ENCODE results near the gene TES.
"Not testable (repeated sequence)": the region's sequence is repeated elsewhere in the genome, so short reads cannot be mapped to it uniquely, and the experiment has no call there.

The TES gene

GRCh38 chr7:116173051-116174028, 37.0 kb upstream of the TES start:
- H3K36me3 ChIP-seq (ENCODE audit: control insufficient read depth, insufficient read depth, low read length) = no peaks in the 10 kb centered on the region
- no peaks in the 10 kb centered on the region for H3K9me3 ChIP-seq (ENCODE audit: control insufficient read depth, insufficient read depth, low read length)
- no peak overlapping the region for H3K9ac ChIP-seq (ENCODE audit: low read depth, low read length)
- H3K4me1 ChIP-seq (ENCODE audit: control insufficient read depth, insufficient read depth, low read length) = peaks cover 2% of the 10 kb centered on the region
- H3K27me3 ChIP-seq (ENCODE audit: control insufficient read depth, insufficient read depth, low read length) = peaks cover 3% of the 10 kb centered on the region
- no peak overlapping the region for H3K4me3 ChIP-seq (ENCODE audit: low read depth, low read length)

GRCh38 chr7:116175095-116175494, 35.2 kb upstream of the TES start:
- not testable (repeated sequence) for H3K4me3 ChIP-seq (ENCODE audit: low read depth, low read length); H3K4me1 ChIP-seq (ENCODE audit: control insufficient read depth, insufficient read depth, low read length); H3K9me3 ChIP-seq (ENCODE audit: control insufficient read depth, insufficient read depth, low read length); H3K36me3 ChIP-seq (ENCODE audit: control insufficient read depth, insufficient read depth, low read length); H3K9ac ChIP-seq (ENCODE audit: low read depth, low read length); H3K27me3 ChIP-seq (ENCODE audit: control insufficient read depth, insufficient read depth, low read length)

- no peaks in the 10 kb centered on the region for H3K9me3 ChIP-seq (ENCODE audit: control insufficient read depth, insufficient read depth, low read length)
- H3K4me1 ChIP-seq (ENCODE audit: control insufficient read depth, insufficient read depth, low read length) = peaks cover 2% of the 10 kb centered on the region
- no peaks in the 10 kb centered on the region for H3K36me3 ChIP-seq (ENCODE audit: control insufficient read depth, insufficient read depth, low read length)
- no peak overlapping the region for H3K9ac ChIP-seq (ENCODE audit: low read depth, low read length)
- H3K4me3 ChIP-seq (ENCODE audit: low read depth, low read length) = no peak overlapping the region
- peaks cover 3% of the 10 kb centered on the region for H3K27me3 ChIP-seq (ENCODE audit: control insufficient read depth, insufficient read depth, low read length)
Observed at GRCh38 chr7:116176226-116176625, 34.1 kb upstream of the TES start.

- no peaks in the 10 kb centered on the region for H3K36me3 ChIP-seq (ENCODE audit: control insufficient read depth, insufficient read depth, low read length)
- no peaks in the 10 kb centered on the region for H3K9me3 ChIP-seq (ENCODE audit: control insufficient read depth, insufficient read depth, low read length)
- H3K9ac ChIP-seq (ENCODE audit: low read depth, low read length) = no peak overlapping the region
- no peak overlapping the region for H3K4me3 ChIP-seq (ENCODE audit: low read depth, low read length)
- peaks cover 2% of the 10 kb centered on the region for H3K4me1 ChIP-seq (ENCODE audit: control insufficient read depth, insufficient read depth, low read length)
- H3K27me3 ChIP-seq (ENCODE audit: control insufficient read depth, insufficient read depth, low read length) = no peaks in the 10 kb centered on the region
Observed at GRCh38 chr7:116177009-116177408, 33.3 kb upstream of the TES start.

GRCh38 chr7:116180302-116180701, 30.0 kb upstream of the TES start:
- Histone ChIP-seq H3K27me3 (ENCODE audit: control insufficient read depth, insufficient read depth, low read length) (no peaks in the 10 kb centered on the region), H3K36me3 (ENCODE audit: control insufficient read depth, insufficient read depth, low read length) (no peaks in the 10 kb centered on the region), H3K4me3 (ENCODE audit: low read depth, low read length) (no peak overlapping the region), H3K4me1 (ENCODE audit: control insufficient read depth, insufficient read depth, low read length) (no peaks in the 10 kb centered on the region), H3K9ac (ENCODE audit: low read depth, low read length) (no peak overlapping the region), H3K9me3 (ENCODE audit: control insufficient read depth, insufficient read depth, low read length) (no peaks in the 10 kb centered on the region)

GRCh38 chr7:116182023-116182422, 28.3 kb upstream of the TES start:
- Histone ChIP-seq H3K9me3 (ENCODE audit: control insufficient read depth, insufficient read depth, low read length) (no peaks in the 10 kb centered on the region), H3K4me3 (ENCODE audit: low read depth, low read length) (no peak overlapping the region), H3K9ac (ENCODE audit: low read depth, low read length) (no peak overlapping the region), H3K4me1 (ENCODE audit: control insufficient read depth, insufficient read depth, low read length) (no peaks in the 10 kb centered on the region), H3K27me3 (ENCODE audit: control insufficient read depth, insufficient read depth, low read length) (no peaks in the 10 kb centered on the region), H3K36me3 (ENCODE audit: control insufficient read depth, insufficient read depth, low read length) (no peaks in the 10 kb centered on the region)

GRCh38 chr7:116185450-116185849, 24.9 kb upstream of the TES start:
- H3K4me1 ChIP-seq (ENCODE audit: control insufficient read depth, insufficient read depth, low read length) = no peaks in the 10 kb centered on the region
- no peak overlapping the region for H3K4me3 ChIP-seq (ENCODE audit: low read depth, low read length)
- H3K27me3 ChIP-seq (ENCODE audit: control insufficient read depth, insufficient read depth, low read length) = no peaks in the 10 kb centered on the region
- no peak overlapping the region for H3K9ac ChIP-seq (ENCODE audit: low read depth, low read length)
- no peaks in the 10 kb centered on the region for H3K36me3 ChIP-seq (ENCODE audit: control insufficient read depth, insufficient read depth, low read length)
- H3K9me3 ChIP-seq (ENCODE audit: control insufficient read depth, insufficient read depth, low read length) = peaks cover 3% of the 10 kb centered on the region

- H3K27me3 ChIP-seq (ENCODE audit: control insufficient read depth, insufficient read depth, low read length) = no peaks in the 10 kb centered on the region
- H3K4me1 ChIP-seq (ENCODE audit: control insufficient read depth, insufficient read depth, low read length) = no peaks in the 10 kb centered on the region
- H3K9me3 ChIP-seq (ENCODE audit: control insufficient read depth, insufficient read depth, low read length) = peaks cover 3% of the 10 kb centered on the region
- no peaks in the 10 kb centered on the region for H3K36me3 ChIP-seq (ENCODE audit: control insufficient read depth, insufficient read depth, low read length)
- no peak overlapping the region for H3K9ac ChIP-seq (ENCODE audit: low read depth, low read length)
- H3K4me3 ChIP-seq (ENCODE audit: low read depth, low read length) = no peak overlapping the region
Observed at GRCh38 chr7:116185956-116186355, 24.4 kb upstream of the TES start.

GRCh38 chr7:116187400-116187799, 22.9 kb upstream of the TES start:
- Histone ChIP-seq H3K27me3 (ENCODE audit: control insufficient read depth, insufficient read depth, low read length) (no peaks in the 10 kb centered on the region), H3K36me3 (ENCODE audit: control insufficient read depth, insufficient read depth, low read length) (no peaks in the 10 kb centered on the region), H3K9me3 (ENCODE audit: control insufficient read depth, insufficient read depth, low read length) (peaks cover 3% of the 10 kb centered on the region), H3K4me1 (ENCODE audit: control insufficient read depth, insufficient read depth, low read length) (no peaks in the 10 kb centered on the region), H3K4me3 (ENCODE audit: low read depth, low read length) (no peak overlapping the region), H3K9ac (ENCODE audit: low read depth, low read length) (no peak overlapping the region)

- Histone ChIP-seq H3K4me3 (ENCODE audit: low read depth, low read length) (no peak overlapping the region), H3K36me3 (ENCODE audit: control insufficient read depth, insufficient read depth, low read length) (no peaks in the 10 kb centered on the region), H3K4me1 (ENCODE audit: control insufficient read depth, insufficient read depth, low read length) (no peaks in the 10 kb centered on the region), H3K9me3 (ENCODE audit: control insufficient read depth, insufficient read depth, low read length) (no peaks in the 10 kb centered on the region), H3K9ac (ENCODE audit: low read depth, low read length) (no peak overlapping the region), H3K27me3 (ENCODE audit: control insufficient read depth, insufficient read depth, low read length) (no peaks in the 10 kb centered on the region)
Observed at GRCh38 chr7:116193329-116194087, 16.8 kb upstream of the TES start.

- no peak overlapping the region for H3K9ac ChIP-seq (ENCODE audit: low read depth, low read length)
- H3K36me3 ChIP-seq (ENCODE audit: control insufficient read depth, insufficient read depth, low read length) = no peaks in the 10 kb centered on the region
- no peak overlapping the region for H3K4me3 ChIP-seq (ENCODE audit: low read depth, low read length)
- no peaks in the 10 kb centered on the region for H3K27me3 ChIP-seq (ENCODE audit: control insufficient read depth, insufficient read depth, low read length)
- no peaks in the 10 kb centered on the region for H3K4me1 ChIP-seq (ENCODE audit: control insufficient read depth, insufficient read depth, low read length)
- H3K9me3 ChIP-seq (ENCODE audit: control insufficient read depth, insufficient read depth, low read length) = no peaks in the 10 kb centered on the region
Observed at GRCh38 chr7:116194115-116194514, 16.2 kb upstream of the TES start.

GRCh38 chr7:116195451-116195850, 14.9 kb upstream of the TES start:
- no peaks in the 10 kb centered on the region for H3K36me3 ChIP-seq (ENCODE audit: control insufficient read depth, insufficient read depth, low read length)
- H3K4me3 ChIP-seq (ENCODE audit: low read depth, low read length) = no peak overlapping the region
- H3K9me3 ChIP-seq (ENCODE audit: control insufficient read depth, insufficient read depth, low read length) = no peaks in the 10 kb centered on the region
- H3K27me3 ChIP-seq (ENCODE audit: control insufficient read depth, insufficient read depth, low read length) = no peaks in the 10 kb centered on the region
- no peaks in the 10 kb centered on the region for H3K4me1 ChIP-seq (ENCODE audit: control insufficient read depth, insufficient read depth, low read length)
- no peak overlapping the region for H3K9ac ChIP-seq (ENCODE audit: low read depth, low read length)

Data from iPS-15b (cell line).